ENCODE results near the gene SIGLEC6.

DNA sequence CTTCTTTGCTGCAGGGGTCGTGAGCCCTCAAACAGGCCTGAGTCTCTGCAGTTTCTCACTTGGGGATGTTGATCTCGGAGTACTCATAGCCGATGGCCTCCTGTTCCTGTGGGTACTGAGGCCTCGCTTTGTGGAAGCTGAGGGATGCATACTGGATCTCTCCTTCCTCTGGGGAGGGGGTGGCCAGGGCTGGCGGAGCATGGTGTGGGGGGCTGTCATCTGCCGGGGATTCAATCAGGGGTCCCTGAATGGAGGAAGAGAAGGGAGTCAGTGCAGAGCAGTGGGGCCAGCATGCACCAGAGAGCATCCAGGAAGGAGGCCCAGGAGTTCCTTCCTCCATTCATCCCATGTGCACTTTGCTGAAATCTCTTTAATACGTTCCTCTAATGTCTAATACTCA, 39.9 kb downstream of the SIGLEC6 start:
- TF ChIP-seq, protein P1, sequence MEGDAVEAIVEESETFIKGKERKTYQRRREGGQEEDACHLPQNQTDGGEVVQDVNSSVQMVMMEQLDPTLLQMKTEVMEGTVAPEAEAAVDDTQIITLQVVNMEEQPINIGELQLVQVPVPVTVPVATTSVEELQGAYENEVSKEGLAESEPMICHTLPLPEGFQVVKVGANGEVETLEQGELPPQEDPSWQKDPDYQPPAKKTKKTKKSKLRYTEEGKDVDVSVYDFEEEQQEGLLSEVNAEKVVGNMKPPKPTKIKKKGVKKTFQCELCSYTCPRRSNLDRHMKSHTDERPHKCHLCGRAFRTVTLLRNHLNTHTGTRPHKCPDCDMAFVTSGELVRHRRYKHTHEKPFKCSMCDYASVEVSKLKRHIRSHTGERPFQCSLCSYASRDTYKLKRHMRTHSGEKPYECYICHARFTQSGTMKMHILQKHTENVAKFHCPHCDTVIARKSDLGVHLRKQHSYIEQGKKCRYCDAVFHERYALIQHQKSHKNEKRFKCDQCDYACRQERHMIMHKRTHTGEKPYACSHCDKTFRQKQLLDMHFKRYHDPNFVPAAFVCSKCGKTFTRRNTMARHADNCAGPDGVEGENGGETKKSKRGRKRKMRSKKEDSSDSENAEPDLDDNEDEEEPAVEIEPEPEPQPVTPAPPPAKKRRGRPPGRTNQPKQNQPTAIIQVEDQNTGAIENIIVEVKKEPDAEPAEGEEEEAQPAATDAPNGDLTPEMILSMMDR (IDR thresholded peaks at IDR 0.05 in 4 of 5, conservative IDR thresholded peaks at IDR 0.05 in 1 of 5): no peak
- no peak for TF ChIP-seq POLR2A (IDR thresholded peaks at IDR 0.05)
